B cell (primary cell): ENCODE results near the gene SPTB. TPM values are rescaled to one million over a fixed set of nuclear protein-coding genes. Genes with fewer than 3 reads are reported as not detected.

ENCODE experiments used
- ATAC-seq: fragments of 200-7000 bp; cut with Tn5 transposase; one replicate; pipeline ENCODE4 v1.10.0; 2021; ENCODE audit warnings: low read depth, mild to moderate bottlenecking, moderate number of reproducible peaks, moderate library complexity
- CTCF ChIA-PET: fragments of 350-600 bp; sonication (Branson Sonifier 250); formaldehyde crosslinking; loops from one replicate; lab custom pipeline; 2021; ENCODE audit warnings: antibody characterized with exemption, inconsistent platforms; lab: Charles Lee
- POLR2A ChIA-PET: fragments of 350-600 bp; sonication (Branson Sonifier 250); formaldehyde crosslinking; loops from one replicate; lab custom pipeline; 2021; ENCODE audit warnings: antibody characterized with exemption; lab: Charles Lee
- DNase-seq: peaks from one replicate; pipeline ENCODE4 v3.0.0; 2013
- H2AFZ ChIP-seq: 2 replicates; pipeline ENCODE4 v1.6.1; 2012; ENCODE audit warnings: mild to moderate bottlenecking, low read depth, low read length; ENCODE audit not compliant: insufficient read depth, poor library complexity, severe bottlenecking
- H3K27ac ChIP-seq, 2 donors: 1 replicate in 1 of 2; 2 replicates in 1 of 2; pipeline ENCODE4 v1.5.1; 2012 to 2013; ENCODE audit warnings: low read length in 2 of 2, mild to moderate bottlenecking in 2 of 2, moderate library complexity in 1 of 2
- H3K27me3 ChIP-seq, 4 experiments: fragments of 200-600 bp in 1 of 4; sonication (generic) in 1 of 4; replicated peaks in 1 of 4; 1 replicate in 2 of 4; 2 replicates in 2 of 4; pipeline versions ENCODE4 v1.6.1 to v1.7.0; 2013 to 2016; ENCODE audit warnings: low read length in 3 of 4, mild to moderate bottlenecking in 2 of 4, mixed read lengths in 1 of 4, moderate library complexity in 1 of 4; ENCODE audit not compliant: insufficient read depth in 4 of 4, control insufficient read depth in 3 of 4; ENCODE audit errors: control extremely low read depth in 1 of 4
- H3K36me3 ChIP-seq, 2 experiments: replicated peaks in 1 of 2; 1 replicate in 1 of 2; 2 replicates in 1 of 2; pipeline versions ENCODE4 v1.6.1 to v1.7.1; 2013; ENCODE audit warnings: low read length in 1 of 2; ENCODE audit not compliant: insufficient read depth in 2 of 2, control insufficient read depth in 1 of 2; ENCODE audit errors: control extremely low read depth in 1 of 2, extremely low read depth in 1 of 2
- H3K4me1 ChIP-seq, 2 donors: fragments of 200-600 bp in 1 of 2; sonication (generic) in 1 of 2; 1 replicate in 1 of 2; 2 replicates in 1 of 2; pipeline versions ENCODE4 v1.5.1 to v1.6.1; 2013 to 2017; ENCODE audit warnings: low read length in 2 of 2; ENCODE audit not compliant: control insufficient read depth in 2 of 2, insufficient read depth in 2 of 2
- H3K4me2 ChIP-seq: replicated peaks from 2 replicates; pipeline ENCODE3; 2012; ENCODE audit warnings: mild to moderate bottlenecking, low read depth, low read length; ENCODE audit not compliant: poor library complexity, severe bottlenecking
- H3K4me3 ChIP-seq, 5 experiments: fragments of 200-600 bp in 1 of 5; sonication (generic) in 1 of 5; 1 replicate in 3 of 5; 2 replicates in 2 of 5; pipeline versions ENCODE4 v1.5.1 to v1.7.0; 2011 to 2016; ENCODE audit warnings: low read length in 4 of 5, mild to moderate bottlenecking in 4 of 5, low read depth in 2 of 5, control low read depth in 1 of 5, moderate library complexity in 1 of 5; ENCODE audit not compliant: insufficient read depth in 1 of 5; ENCODE audit errors: control extremely low read depth in 1 of 5, extremely low read depth in 1 of 5
- H3K79me2 ChIP-seq: fragments of 200-600 bp; sonication (generic); one replicate; pipeline ENCODE4 v1.6.0; 2016; ENCODE audit warnings: low read length; ENCODE audit not compliant: control insufficient read depth, insufficient read depth
- H3K9ac ChIP-seq: fragments of 200-600 bp; sonication (generic); 2 replicates; pipeline ENCODE4 v1.6.1; 2017; ENCODE audit warnings: mild to moderate bottlenecking, low read length, moderate library complexity
- H3K9me3 ChIP-seq, 3 donors: one replicate each; pipeline versions ENCODE4 v1.6.1 to v1.7.1; 2013; ENCODE audit warnings: low read length in 2 of 3; ENCODE audit not compliant: control insufficient read depth in 2 of 3, insufficient read depth in 1 of 3; ENCODE audit errors: control extremely low read depth in 1 of 3
- H4K20me1 ChIP-seq: 2 replicates; pipeline ENCODE4 v1.6.0; 2012; ENCODE audit warnings: mild to moderate bottlenecking, low read length; ENCODE audit not compliant: insufficient read depth, control insufficient read depth, poor library complexity, severe bottlenecking
- H3K27ac Mint-ChIP-seq: one replicate; pipeline ENCODE4 v1.8.0; 2021; ENCODE audit warnings: mixed read lengths
- H3K27me3 Mint-ChIP-seq: one replicate; pipeline ENCODE4 v1.8.0; 2021; ENCODE audit warnings: mixed read lengths
- H3K4me1 Mint-ChIP-seq: one replicate; pipeline ENCODE4 v1.8.0; 2021; ENCODE audit warnings: mixed read lengths
- H3K4me3 Mint-ChIP-seq: one replicate; pipeline ENCODE4 v1.8.0; 2021; ENCODE audit warnings: mixed read lengths
- H3K9me3 Mint-ChIP-seq: one replicate; pipeline ENCODE4 v1.8.0; 2022; ENCODE audit warnings: mixed read lengths; ENCODE audit not compliant: insufficient read depth
- CTCF ChIP-seq: fragments of 200-600 bp; IDR thresholded peaks from one replicate; pipeline ENCODE4 v1.8.0; 2022; ENCODE audit warnings: antibody characterized with exemption, mild to moderate bottlenecking
- EZH2 ChIP-seq: IDR thresholded peaks from 2 replicates; pipeline ENCODE4 v1.6.1; 2012; ENCODE audit warnings: borderline replicate concordance, low read depth, mild to moderate bottlenecking, moderate library complexity, low read length; ENCODE audit not compliant: insufficient read depth, poor library complexity, severe bottlenecking
- WGBS: methylation state at CpG from one replicate; pipeline ENCODE4 v1.1.5; 2013; ENCODE audit warnings: missing lambda C conversion rate; ENCODE audit not compliant: insufficient coverage; 5-methylcytosine and 5-hydroxymethylcytosine counted together
- intact Hi-C: fragments of 100-400 bp; cut with micrococcal nuclease; formaldehyde crosslinking; loops from one replicate; pipeline ENCODE4 v1.10.0; 2022
- polyA plus RNA-seq: library from polyadenylated mRNA; depleted of rRNA; stranded (reverse); fragments of >200 nt; gene quantifications from 2 replicates; pipeline ENCODE4 v1.2.3, GENCODE V29; 2012
- total RNA-seq, 2 donors: library from RNA; stranded (reverse); fragments of 120-200 nt in 1 of 2; gene quantifications; 1 replicate in 1 of 2; 2 replicates in 1 of 2; pipeline versions ENCODE4 v1.2.3 to v1.2.4, GENCODE V29; 2013 to 2022

Gene SPTB
- total and polyA plus RNA-seq, 2 donors (not counting 1 experiment from before 2014, with no cell fraction given), result 0.12 TPM; not detected in 1

DNA sequence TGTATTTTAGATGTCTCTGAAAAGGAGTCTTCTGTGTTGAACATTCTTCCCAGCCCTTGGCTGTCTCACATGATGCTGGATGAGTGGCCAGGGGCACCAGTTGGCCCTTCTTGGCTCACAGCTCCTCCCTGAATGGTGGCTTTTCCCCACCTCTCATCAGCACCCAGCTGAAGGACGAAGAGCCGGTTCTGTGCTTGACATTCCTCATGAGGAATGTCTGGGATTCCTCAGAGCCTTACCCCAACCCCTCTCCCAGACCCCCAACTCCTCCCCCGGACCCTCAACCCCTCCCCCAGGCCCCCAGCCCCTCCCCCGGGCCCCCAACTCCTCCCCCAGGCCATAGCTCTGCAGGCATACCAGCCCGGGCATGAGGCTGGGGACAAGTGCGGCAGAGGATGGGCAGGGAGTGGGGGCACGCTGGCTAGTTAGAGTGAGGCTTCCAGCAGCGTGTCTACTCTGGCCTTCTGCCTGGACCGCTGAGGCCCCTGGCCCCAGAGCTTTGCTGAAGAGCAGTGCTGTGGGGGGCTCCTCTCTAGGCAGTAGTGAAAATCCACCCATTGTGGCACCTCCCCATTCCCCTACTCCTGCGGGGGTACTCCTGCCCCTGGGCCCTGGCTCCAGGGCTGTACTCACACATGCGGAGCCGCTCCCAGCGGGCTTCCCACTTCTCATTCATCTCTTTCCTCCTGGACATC is 111.2 kb downstream of the SPTB start:
- Histone ChIP-seq H3K9ac (no peak overlapping the region), H3K4me1 (peaks cover 6% of the 10 kb centered on the region in 2 donors), H3K79me2 (no peaks in the 10 kb centered on the region), H3K4me3 (no peak overlapping the region), H3K36me3 (no peaks in the 10 kb centered on the region), H2AFZ (no peak overlapping the region), H3K27ac (no peak overlapping the region), H4K20me1 (no peaks in the 10 kb centered on the region), H3K9me3 (no peaks in the 10 kb centered on the region), H3K4me2 (no peak overlapping the region), H3K27me3 (peaks cover 0 to 8% (median 2%) of the 10 kb centered on the region in 4 experiments)
- DNase-seq (no peak), ATAC-seq (no peak)
- Mint-ChIP-seq H3K27me3 (peaks cover 3% of the 10 kb centered on the region), H3K4me3 (no peak overlapping the region), H3K27ac (no peak overlapping the region), H3K9me3 (no peaks in the 10 kb centered on the region), H3K4me1 (peaks cover 9% of the 10 kb centered on the region)
- ChIA-PET POLR2A (no interaction called here), CTCF (interaction anchor here (1.4 kb wide), 1 partner anchor 33 kb away, joined by 3 read pairs; no protein-coding TSS in a partner anchor)
- 94% methylated on average over 8 of the region's 13 CpGs for WGBS
- intact Hi-C loops, result no loop called here
- no peak for TF ChIP-seq CTCF
- no peak for TF ChIP-seq EZH2

DNA sequence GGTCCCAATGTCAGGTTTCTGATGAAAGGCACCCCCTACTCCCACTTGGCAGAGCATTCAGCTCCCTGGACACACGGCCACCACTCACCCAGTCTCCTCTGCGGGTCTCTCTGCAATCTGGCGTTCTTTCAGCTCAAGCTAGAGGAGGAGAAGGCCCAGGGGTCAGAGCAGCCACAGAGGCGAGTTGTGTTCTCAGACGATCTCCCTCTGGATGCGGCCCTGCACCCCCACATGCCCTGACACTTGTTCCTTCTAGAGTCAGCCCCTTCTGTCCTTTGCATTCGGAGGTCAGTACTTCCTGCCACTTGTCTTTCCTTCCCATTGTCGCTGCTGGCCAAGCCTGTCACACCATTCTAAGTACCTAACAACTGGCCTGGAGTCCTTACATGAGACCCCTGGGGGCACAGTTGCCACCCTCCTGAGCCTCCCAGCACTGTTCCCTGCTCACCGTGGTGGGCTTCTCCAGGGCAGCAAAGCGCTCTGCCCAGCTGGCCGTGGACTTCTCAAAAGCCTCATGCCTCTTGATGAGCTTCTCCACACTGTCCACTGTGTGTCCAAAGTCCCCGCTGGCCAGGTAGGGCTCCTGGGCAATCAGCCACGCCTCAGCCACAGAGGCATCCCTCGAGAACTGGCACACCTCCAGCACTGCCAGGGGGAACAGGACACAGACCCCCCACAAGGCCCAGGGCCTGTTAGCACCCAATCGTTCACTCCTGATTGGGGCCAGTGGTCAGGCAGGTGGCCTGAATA is 112.3 kb downstream of the SPTB start:
- no peak overlapping the region for H2AFZ ChIP-seq
- H3K4me2 ChIP-seq, result no peak overlapping the region
- Mint-ChIP-seq H3K4me3 (no peak overlapping the region), H3K27me3 (peaks cover 9% of the 10 kb centered on the region), H3K27ac (no peak overlapping the region), H3K4me1 (peaks cover 13% of the 10 kb centered on the region), H3K9me3 (no peaks in the 10 kb centered on the region)
- peaks cover 6% of the 10 kb centered on the region in 2 donors for H3K4me1 ChIP-seq
- no peaks in the 10 kb centered on the region for H4K20me1 ChIP-seq
- H3K79me2 ChIP-seq, result no peaks in the 10 kb centered on the region
- no peaks in the 10 kb centered on the region for H3K36me3 ChIP-seq
- H3K4me3 ChIP-seq, result no peak overlapping the region
- ChIA-PET POLR2A (no interaction called here), CTCF (interaction anchor here (1.0 kb wide), 2 partner anchors 9 to 124 kb away, joined by 3 read pairs; no protein-coding TSS in a partner anchor)
- WGBS, result 90% methylated on average over 13 of the region's 15 CpGs
- ATAC-seq (no peak), DNase-seq (no peak)
- H3K9ac ChIP-seq, result no peak overlapping the region
- H3K27ac ChIP-seq, result no peak overlapping the region
- H3K9me3 ChIP-seq, result no peaks in the 10 kb centered on the region
- no peak for TF ChIP-seq EZH2
- TF ChIP-seq CTCF, result no peak
- intact Hi-C loops, result no loop called here
- peaks cover 0 to 12% (median 2%) of the 10 kb centered on the region in 4 experiments for H3K27me3 ChIP-seq
